PC-3 (cell line): ENCODE measurements around the gene UBR3. TPM values are rescaled to one million over a fixed set of nuclear protein-coding genes. Genes with fewer than 3 reads are reported as not detected.

ENCODE experiments used
- ATAC-seq: fragments of 200-7000 bp; cut with Tn5 transposase; 2 replicates; pipeline ENCODE4 v1.9.1; 2020; ENCODE audit warnings: mild to moderate bottlenecking, moderate library complexity
- BruUV-seq: library from RNA; stranded (reverse); fragments of 400-500 nt; replicated peaks from 2 replicates; lab custom pipeline; 2021; lab: Mats Ljungman, UMichigan
- CTCF ChIA-PET: fragments of 300-600 bp; sonication (Branson Sonifier 250); formaldehyde crosslinking; loops from one replicate; lab custom pipeline; 2022; ENCODE audit warnings: antibody characterized with exemption; lab: Charles Lee
- POLR2A ChIA-PET: fragments of 300-600 bp; sonication (Branson Sonifier 250); formaldehyde crosslinking; loops from one replicate; lab custom pipeline; 2022; ENCODE audit warnings: antibody characterized with exemption; ENCODE audit not compliant: unreplicated experiment; lab: Charles Lee
- DNase-seq: peaks from one replicate; pipeline ENCODE4 v3.0.0-alpha.2; 2015
- H2AFZ ChIP-seq: fragments of 300-600 bp; sonication (generic); 2 replicates; pipeline ENCODE4 v1.6.0; 2016; ENCODE audit warnings: antibody characterized with exemption, low read length
- H3F3A ChIP-seq: fragments of 300-600 bp; sonication (generic); one replicate; pipeline ENCODE4 v1.6.0; 2017; ENCODE audit warnings: antibody characterized with exemption, low read length, control low read depth, mild to moderate bottlenecking; ENCODE audit not compliant: unreplicated experiment
- H3K27ac ChIP-seq: fragments of 300-600 bp; sonication (generic); 2 replicates; pipeline ENCODE4 v1.5.1; 2016; ENCODE audit warnings: mild to moderate bottlenecking, low read length
- H3K27me3 ChIP-seq: fragments of 300-600 bp; sonication (generic); 2 replicates; pipeline ENCODE4 v1.6.1; 2016; ENCODE audit warnings: low read length, mixed read lengths
- H3K36me3 ChIP-seq: fragments of 300-600 bp; sonication (generic); 2 replicates; pipeline ENCODE4 v1.6.1; 2016; ENCODE audit warnings: low read depth, mixed run types, low read length, mixed read lengths
- H3K4me1 ChIP-seq: fragments of 300-600 bp; sonication (generic); 2 replicates; pipeline ENCODE4 v1.5.1; 2016; ENCODE audit warnings: low read length; ENCODE audit not compliant: insufficient read depth
- H3K4me2 ChIP-seq: fragments of 300-600 bp; sonication (generic); 2 replicates; pipeline ENCODE4 v1.6.0; 2016; ENCODE audit warnings: low read length
- H3K4me3 ChIP-seq: fragments of 300-600 bp; sonication (generic); 2 replicates; pipeline ENCODE4 v1.5.1; 2016; ENCODE audit warnings: mild to moderate bottlenecking, low read length, mixed read lengths
- H3K79me2 ChIP-seq: fragments of 300-600 bp; sonication (generic); 2 replicates; pipeline ENCODE4 v1.6.1; 2017; ENCODE audit warnings: low read length, mixed read lengths
- H3K9ac ChIP-seq: fragments of 300-600 bp; sonication (generic); 2 replicates; pipeline ENCODE4 v1.6.0; 2016; ENCODE audit warnings: mild to moderate bottlenecking, low read length
- H3K9me2 ChIP-seq: fragments of 300-600 bp; sonication (generic); replicated peaks from 2 replicates; pipeline ENCODE4 v1.6.1; 2016; ENCODE audit warnings: mixed run types, low read length, mixed read lengths
- H3K9me3 ChIP-seq: fragments of 300-600 bp; sonication (generic); 2 replicates; pipeline ENCODE4 v1.6.1; 2016; ENCODE audit warnings: low read length, mixed read lengths
- H4K20me1 ChIP-seq: fragments of 300-600 bp; sonication (generic); 2 replicates; pipeline ENCODE4 v1.6.1; 2016; ENCODE audit warnings: low read length, mixed read lengths
- EZH2 ChIP-seq: fragments of 300-600 bp; sonication (generic); IDR thresholded peaks from one replicate; pipeline ENCODE4 v1.6.1; 2017; ENCODE audit warnings: antibody characterized with exemption, mild to moderate bottlenecking, low read length; ENCODE audit not compliant: unreplicated experiment
- EZH2phosphoT487 ChIP-seq: fragments of 300-600 bp; sonication (generic); IDR thresholded peaks from 2 replicates; pipeline ENCODE4 v1.6.1; 2018; ENCODE audit warnings: mild to moderate bottlenecking, antibody characterized with exemption, low read length, borderline replicate concordance
- intact Hi-C: fragments of 100-400 bp; cut with micrococcal nuclease; formaldehyde crosslinking; loops from 2 replicates; pipeline ENCODE4 v1.9.0; 2023
- total RNA-seq: library from RNA; depleted of rRNA; stranded (reverse); fragments of >200 nt; gene quantifications from 2 replicates; pipeline ENCODE4 v1.2.3, GENCODE V29; 2014
- TF ChIP-seq, protein P1 (sequence below): fragments of 300-600 bp; sonication (generic); conservative IDR thresholded peaks from 2 replicates; pipeline ENCODE4 v1.5.1; 2017; ENCODE audit warnings: antibody characterized with exemption, low read depth, mild to moderate bottlenecking, low read length

UBR3 gene
- total RNA-seq, 1 experiment from 2014 or later, result 30.9 TPM

DNA sequence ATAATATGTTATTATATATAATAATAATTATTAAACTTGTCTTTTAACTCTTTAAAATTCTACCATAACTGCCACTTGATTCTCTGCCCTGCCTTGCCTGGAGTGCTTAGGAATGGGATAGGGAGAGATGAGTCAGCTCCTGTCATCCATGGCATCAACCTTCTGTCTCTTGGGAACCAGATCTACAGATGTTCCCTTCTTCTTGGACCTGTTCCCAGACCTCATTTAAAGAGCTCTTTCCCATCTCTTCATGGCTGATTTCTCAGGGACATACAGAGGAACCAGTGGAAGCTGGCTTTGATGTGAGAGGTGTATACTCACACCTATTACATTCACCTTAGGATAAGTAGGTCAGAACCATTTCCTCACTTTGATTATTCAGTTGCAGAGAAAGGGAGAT, 195.4 kb downstream of the UBR3 start:
- no peak overlapping the region for H2AFZ ChIP-seq
- DNase-seq (peak; percentile 68), ATAC-seq (peak; percentile 62)
- TF ChIP-seq, protein P1, sequence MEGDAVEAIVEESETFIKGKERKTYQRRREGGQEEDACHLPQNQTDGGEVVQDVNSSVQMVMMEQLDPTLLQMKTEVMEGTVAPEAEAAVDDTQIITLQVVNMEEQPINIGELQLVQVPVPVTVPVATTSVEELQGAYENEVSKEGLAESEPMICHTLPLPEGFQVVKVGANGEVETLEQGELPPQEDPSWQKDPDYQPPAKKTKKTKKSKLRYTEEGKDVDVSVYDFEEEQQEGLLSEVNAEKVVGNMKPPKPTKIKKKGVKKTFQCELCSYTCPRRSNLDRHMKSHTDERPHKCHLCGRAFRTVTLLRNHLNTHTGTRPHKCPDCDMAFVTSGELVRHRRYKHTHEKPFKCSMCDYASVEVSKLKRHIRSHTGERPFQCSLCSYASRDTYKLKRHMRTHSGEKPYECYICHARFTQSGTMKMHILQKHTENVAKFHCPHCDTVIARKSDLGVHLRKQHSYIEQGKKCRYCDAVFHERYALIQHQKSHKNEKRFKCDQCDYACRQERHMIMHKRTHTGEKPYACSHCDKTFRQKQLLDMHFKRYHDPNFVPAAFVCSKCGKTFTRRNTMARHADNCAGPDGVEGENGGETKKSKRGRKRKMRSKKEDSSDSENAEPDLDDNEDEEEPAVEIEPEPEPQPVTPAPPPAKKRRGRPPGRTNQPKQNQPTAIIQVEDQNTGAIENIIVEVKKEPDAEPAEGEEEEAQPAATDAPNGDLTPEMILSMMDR, result no peak
- TF ChIP-seq EZH2phosphoT487 (no peak), EZH2 (no peak)
- no peaks in the 10 kb centered on the region for H3K79me2 ChIP-seq
- no peak overlapping the region for H3K9ac ChIP-seq
- no peaks in the 10 kb centered on the region for H3K27me3 ChIP-seq
- CTCF ChIA-PET, result no interaction called here
- BruUV-seq, result no TSS peak
- no peaks in the 10 kb centered on the region for H4K20me1 ChIP-seq
- H3K36me3 ChIP-seq, result no peaks in the 10 kb centered on the region
- H3K27ac ChIP-seq, result no peak overlapping the region
- no peaks in the 10 kb centered on the region for H3K9me3 ChIP-seq
- H3F3A ChIP-seq, result no peaks in the 10 kb centered on the region
- H3K4me3 ChIP-seq, result no peak overlapping the region
- POLR2A ChIA-PET, result no interaction called here
- no peaks in the 10 kb centered on the region for H3K4me1 ChIP-seq
- no peaks in the 10 kb centered on the region for H3K9me2 ChIP-seq
- intact Hi-C loops, result no loop called here
- H3K4me2 ChIP-seq, result no peak overlapping the region

DNA sequence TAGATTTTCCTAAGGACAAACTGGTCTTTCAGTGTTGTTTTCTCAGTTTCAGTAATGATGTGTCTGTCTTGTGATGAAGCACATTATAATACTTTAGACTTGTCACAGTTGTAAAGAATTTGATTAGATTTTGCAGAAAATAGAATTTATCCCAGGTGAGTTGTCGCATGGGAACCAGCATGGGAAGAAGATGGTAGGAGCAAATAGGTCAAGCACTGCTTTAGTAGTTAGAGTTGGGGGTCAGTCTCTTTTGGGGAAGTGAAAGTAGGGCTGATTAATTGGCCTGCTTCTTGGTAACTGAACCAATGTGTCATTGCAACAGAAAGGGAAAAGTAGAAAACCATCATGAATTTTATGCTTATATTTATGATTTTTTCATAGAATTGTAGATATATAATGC, 197.5 kb downstream of the UBR3 start:
- Histone ChIP-seq H2AFZ (no peak overlapping the region), H3K4me1 (no peaks in the 10 kb centered on the region), H3K4me2 (no peak overlapping the region), H4K20me1 (no peaks in the 10 kb centered on the region), H3K9me3 (no peaks in the 10 kb centered on the region), H3K9me2 (no peaks in the 10 kb centered on the region), H3K27me3 (no peaks in the 10 kb centered on the region), H3K4me3 (no peak overlapping the region), H3F3A (no peaks in the 10 kb centered on the region), H3K27ac (no peak overlapping the region), H3K9ac (no peak overlapping the region), H3K79me2 (no peaks in the 10 kb centered on the region), H3K36me3 (no peaks in the 10 kb centered on the region)
- CTCF ChIA-PET, result no interaction called here
- ATAC-seq (no peak), DNase-seq (no peak)
- no TSS peak for BruUV-seq
- no peak for TF ChIP-seq EZH2
- TF ChIP-seq EZH2phosphoT487, result no peak
- TF ChIP-seq, protein P1, result no peak
- POLR2A ChIA-PET, result no interaction called here
- intact Hi-C loops, result no loop called here

DNA sequence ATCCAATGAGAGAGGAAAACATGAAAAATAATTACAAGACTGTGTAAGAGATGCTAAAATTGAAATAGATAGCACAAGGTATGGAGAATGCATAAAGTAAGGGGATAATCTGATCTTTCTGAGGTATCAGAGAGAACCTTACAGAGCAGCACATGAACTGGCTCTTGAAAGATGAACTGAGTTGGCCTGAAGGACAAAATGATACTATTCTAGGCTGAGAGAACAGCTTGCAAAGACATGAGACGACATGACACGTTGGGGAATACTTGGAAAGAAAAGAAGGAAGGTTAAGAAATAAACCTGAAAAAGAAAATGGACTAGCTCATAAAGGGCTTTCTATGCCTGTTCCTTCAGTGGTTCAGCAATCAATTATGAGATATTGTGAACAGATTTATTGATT, 198.0 kb downstream of the UBR3 start:
- no peaks in the 10 kb centered on the region for H3K36me3 ChIP-seq
- H3K79me2 ChIP-seq, result no peaks in the 10 kb centered on the region
- CTCF ChIA-PET, result no interaction called here
- no peaks in the 10 kb centered on the region for H3F3A ChIP-seq
- H3K27me3 ChIP-seq, result no peaks in the 10 kb centered on the region
- TF ChIP-seq, protein P1, result no peak
- TF ChIP-seq EZH2phosphoT487 (no peak), EZH2 (no peak)
- no peak overlapping the region for H3K4me2 ChIP-seq
- POLR2A ChIA-PET, result no interaction called here
- H3K27ac ChIP-seq, result no peak overlapping the region
- ATAC-seq (no peak), DNase-seq (no peak)
- H3K9ac ChIP-seq, result no peak overlapping the region
- no peaks in the 10 kb centered on the region for H3K9me2 ChIP-seq
- no peaks in the 10 kb centered on the region for H4K20me1 ChIP-seq
- no peaks in the 10 kb centered on the region for H3K9me3 ChIP-seq
- BruUV-seq, result no TSS peak
- H2AFZ ChIP-seq, result no peak overlapping the region
- no peak overlapping the region for H3K4me3 ChIP-seq
- intact Hi-C loops, result no loop called here
- no peaks in the 10 kb centered on the region for H3K4me1 ChIP-seq
